ENCODE results near the gene ZBTB5. TPM values are rescaled to one million over a fixed set of nuclear protein-coding genes. Genes with fewer than 3 reads are reported as not detected.
A peak's percentile ranks its signal among the peaks of the same experiment; 100 is the strongest.

Gene ZBTB5
- total RNA-seq, 1 experiment from 2014 or later: 9.1 TPM

- H2AFZ ChIP-seq (ENCODE audit: low read length): no peak overlapping the region
- no peak overlapping the region for H3K27ac ChIP-seq (ENCODE audit: insufficient read length, low read depth, low read length)
- H3K4me3 Mint-ChIP-seq: peak overlapping the region; percentile 88 to 96
- H2AK5ac ChIP-seq (ENCODE audit: insufficient read length, low read length): no peak overlapping the region
- no peaks in the 10 kb centered on the region for H3K9me3 ChIP-seq (ENCODE audit: control insufficient read depth, low read depth, low read length)
- H3K27me3 ChIP-seq (ENCODE audit: insufficient read depth, low read length): no peaks in the 10 kb centered on the region
- peaks cover 8% of the 10 kb centered on the region for H3K4me1 ChIP-seq (ENCODE audit: insufficient read depth, low read length)
- peak overlapping the region; percentile 59 for H3K9ac ChIP-seq (ENCODE audit: extremely low read depth, insufficient read length, low read length)
- no CpG with 5 or more reads among the region's 7 CpGs for WGBS (ENCODE audit: extremely low coverage, insufficient read length, low lambda C conversion rate)
- no peak overlapping the region for H3T11ph ChIP-seq (ENCODE audit: low read length)
- no peak overlapping the region for H4K91ac ChIP-seq (ENCODE audit: insufficient read length, low read depth, low read length)
- H3K27me3 Mint-ChIP-seq (ENCODE audit: low read depth): no peaks in the 10 kb centered on the region
- TF ChIP-seq, protein P1, sequence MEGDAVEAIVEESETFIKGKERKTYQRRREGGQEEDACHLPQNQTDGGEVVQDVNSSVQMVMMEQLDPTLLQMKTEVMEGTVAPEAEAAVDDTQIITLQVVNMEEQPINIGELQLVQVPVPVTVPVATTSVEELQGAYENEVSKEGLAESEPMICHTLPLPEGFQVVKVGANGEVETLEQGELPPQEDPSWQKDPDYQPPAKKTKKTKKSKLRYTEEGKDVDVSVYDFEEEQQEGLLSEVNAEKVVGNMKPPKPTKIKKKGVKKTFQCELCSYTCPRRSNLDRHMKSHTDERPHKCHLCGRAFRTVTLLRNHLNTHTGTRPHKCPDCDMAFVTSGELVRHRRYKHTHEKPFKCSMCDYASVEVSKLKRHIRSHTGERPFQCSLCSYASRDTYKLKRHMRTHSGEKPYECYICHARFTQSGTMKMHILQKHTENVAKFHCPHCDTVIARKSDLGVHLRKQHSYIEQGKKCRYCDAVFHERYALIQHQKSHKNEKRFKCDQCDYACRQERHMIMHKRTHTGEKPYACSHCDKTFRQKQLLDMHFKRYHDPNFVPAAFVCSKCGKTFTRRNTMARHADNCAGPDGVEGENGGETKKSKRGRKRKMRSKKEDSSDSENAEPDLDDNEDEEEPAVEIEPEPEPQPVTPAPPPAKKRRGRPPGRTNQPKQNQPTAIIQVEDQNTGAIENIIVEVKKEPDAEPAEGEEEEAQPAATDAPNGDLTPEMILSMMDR (conservative IDR thresholded peaks at IDR 0.05): no peak
- no peak overlapping the region for H4K5ac ChIP-seq (ENCODE audit: insufficient read length, low read depth, low read length)
- no peak overlapping the region for H2BK20ac ChIP-seq (ENCODE audit: low read depth, low read length, poor library complexity, severe bottlenecking)
- no peak overlapping the region for H2BK120ac ChIP-seq (ENCODE audit: low read depth, low read length, poor library complexity, severe bottlenecking)
- H4K20me1 ChIP-seq (ENCODE audit: control insufficient read depth, insufficient read depth, insufficient read length): no peaks in the 10 kb centered on the region
- no peak overlapping the region for H3K23ac ChIP-seq (ENCODE audit: insufficient read length, low read depth, low read length)
- H3K27ac Mint-ChIP-seq: peak overlapping the region in 2 of 3 experiments; percentile 91 to 92; a peak in 4 of 7 replicates
- H3K36me3 Mint-ChIP-seq (ENCODE audit: insufficient read depth in 1 of 3, low read depth in 3 of 3): peaks cover 17 to 46% (median 31%) of the 10 kb centered on the region in 3 experiments
- peaks cover 14% of the 10 kb centered on the region for H3K79me1 ChIP-seq (ENCODE audit: insufficient read depth, low read depth, low read length, poor library complexity, severe bottlenecking)
- H3K4me1 Mint-ChIP-seq: peaks cover 20% of the 10 kb centered on the region in 2 experiments
- H3K56ac ChIP-seq (ENCODE audit: insufficient read length, low read depth, low read length): no peak overlapping the region
- DNase-seq: no peak
- H3K9me3 Mint-ChIP-seq: no peaks in the 10 kb centered on the region
- H3K14ac ChIP-seq (ENCODE audit: insufficient read depth, low read length): peak overlapping the region; percentile 73; the same call in 1 of the 2 replicates
- no peak overlapping the region for H2BK12ac ChIP-seq (ENCODE audit: insufficient read length, low read depth, low read length)
- peak overlapping the region; percentile 98 for H3K4me2 ChIP-seq (ENCODE audit: insufficient read depth, insufficient read length, low read length)
- peaks cover 9% of the 10 kb centered on the region for H3K23me2 ChIP-seq (ENCODE audit: insufficient read length, low read depth, low read length, poor library complexity, severe bottlenecking)
- H3K18ac ChIP-seq (ENCODE audit: insufficient read length, low read depth, low read length): no peak overlapping the region
- H3K79me2 ChIP-seq (ENCODE audit: insufficient read depth, low read length): peaks cover 11% of the 10 kb centered on the region; the same call in 1 of the 2 replicates
- H2BK15ac ChIP-seq (ENCODE audit: low read depth, low read length): no peak overlapping the region
- no peak overlapping the region for H3K4ac ChIP-seq (ENCODE audit: low read depth, low read length)
- H4K8ac ChIP-seq (replicated peaks; ENCODE audit: insufficient read length, low read depth, low read length): no peak overlapping the region
- H2BK5ac ChIP-seq (ENCODE audit: insufficient read length, low read length): no peak overlapping the region
These were observed 21.6 kb upstream of the ZBTB5 start for GRCh38 chr9:37486616-37487548.

All from H9 (cell line).